ENCODE data around the gene RPL38. TPM values are rescaled to one million over a fixed set of nuclear protein-coding genes. Genes with fewer than 3 reads are reported as not detected.

The RPL38 gene
- total RNA-seq, 1 donor: 649 TPM

GRCh38 chr17:74218436-74218835 lies 15.0 kb downstream of the RPL38 start:
- no peak overlapping the region for H3K4me3 ChIP-seq (ENCODE audit: low read depth, low read length)
- TF ChIP-seq CTCF (IDR thresholded peaks at IDR 0.05; ENCODE audit: insufficient read depth, low read depth, low read length): no peak
- no peak for DNase-seq (ENCODE audit: low read depth)

- no peak overlapping the region for H3K4me3 ChIP-seq (ENCODE audit: low read depth, low read length)
- TF ChIP-seq CTCF (IDR thresholded peaks at IDR 0.05; ENCODE audit: insufficient read depth, low read depth, low read length): no peak
- DNase-seq (ENCODE audit: low read depth): no peak
These were observed 16.2 kb downstream of the RPL38 start for GRCh38 chr17:74219576-74220133.

- no peak for DNase-seq (ENCODE audit: low read depth)
- no peak overlapping the region for H3K4me3 ChIP-seq (ENCODE audit: low read depth, low read length)
- TF ChIP-seq CTCF (IDR thresholded peaks at IDR 0.05; ENCODE audit: insufficient read depth, low read depth, low read length): no peak
These were observed 16.7 kb downstream of the RPL38 start for GRCh38 chr17:74220219-74220618.

GRCh38 chr17:74220946-74221818 lies 17.7 kb downstream of the RPL38 start:
- H3K4me3 ChIP-seq (ENCODE audit: low read depth, low read length): no peak overlapping the region
- no peak for TF ChIP-seq CTCF (IDR thresholded peaks at IDR 0.05; ENCODE audit: insufficient read depth, low read depth, low read length)
- no peak for DNase-seq (ENCODE audit: low read depth)

GRCh38 chr17:74222399-74222798 lies 18.9 kb downstream of the RPL38 start:
- H3K4me3 ChIP-seq (ENCODE audit: low read depth, low read length): no peak overlapping the region
- DNase-seq (ENCODE audit: low read depth): no peak
- no peak for TF ChIP-seq CTCF (IDR thresholded peaks at IDR 0.05; ENCODE audit: insufficient read depth, low read depth, low read length)

GRCh38 chr17:74223901-74224300 lies 20.4 kb downstream of the RPL38 start:
- TF ChIP-seq CTCF (IDR thresholded peaks at IDR 0.05; ENCODE audit: insufficient read depth, low read depth, low read length): no peak
- DNase-seq (ENCODE audit: low read depth): no peak
- no peak overlapping the region for H3K4me3 ChIP-seq (ENCODE audit: low read depth, low read length)
